Measurements from ENCODE around the gene CANT1. TPM values are rescaled to one million over a fixed set of nuclear protein-coding genes. Genes with fewer than 3 reads are reported as not detected.

Gene CANT1
- total RNA-seq, 5 donors from 2014 or later (not counting 1 experiment from before 2014, with no cell fraction given) = 46.2 to 63.1 (median 57.7) TPM

DNA sequence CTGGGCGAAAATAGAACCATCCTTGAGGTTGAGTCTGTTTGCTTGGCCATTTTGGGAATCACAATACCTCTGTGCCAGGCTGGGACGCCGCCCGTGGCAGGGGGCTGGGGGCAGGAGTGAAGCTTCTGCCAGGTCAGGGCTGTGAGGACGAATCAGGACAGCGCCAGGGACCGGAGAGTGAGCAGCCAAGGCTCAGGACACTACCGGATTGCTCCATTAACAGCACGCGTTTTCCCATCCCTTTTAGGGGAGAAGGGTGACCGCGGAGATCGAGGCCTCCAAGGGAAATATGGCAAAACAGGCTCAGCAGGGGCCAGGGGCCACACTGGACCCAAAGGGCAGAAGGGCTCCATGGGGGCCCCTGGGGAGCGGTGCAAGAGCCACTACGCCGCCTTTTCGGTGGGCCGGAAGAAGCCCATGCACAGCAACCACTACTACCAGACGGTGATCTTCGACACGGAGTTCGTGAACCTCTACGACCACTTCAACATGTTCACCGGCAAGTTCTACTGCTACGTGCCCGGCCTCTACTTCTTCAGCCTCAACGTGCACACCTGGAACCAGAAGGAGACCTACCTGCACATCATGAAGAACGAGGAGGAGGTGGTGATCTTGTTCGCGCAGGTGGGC is 37.8 kb upstream of the CANT1 start:
- ChIA-PET CTCF (no interaction called here), POLR2A (no interaction called here)
- peaks cover 0 to 65% of the 10 kb centered on the region in 2 experiments for H3K27me3 ChIP-seq (replicated peaks in 1 of 2; ENCODE audit: control insufficient read depth in 2 of 2, extremely low read depth in 1 of 2, insufficient read depth in 2 of 2, low read length in 1 of 2)
- no peak overlapping the region for H3K27ac ChIP-seq (ENCODE audit: low read length)
- peaks cover 4 to 15% (median 5%) of the 10 kb centered on the region in 3 donors for H3K4me1 Mint-ChIP-seq
- H3K9me3 ChIP-seq = no peaks in the 10 kb centered on the region
- H3K9me3 Mint-ChIP-seq = no peaks in the 10 kb centered on the region
- H3K27ac Mint-ChIP-seq = no peak overlapping the region
- peaks cover 17 to 32% of the 10 kb centered on the region in 2 donors for H3K27me3 Mint-ChIP-seq
- 85% methylated on average over 23 of the region's 30 CpGs for WGBS (ENCODE audit: insufficient coverage)
- peaks cover 0 to 6% of the 10 kb centered on the region in 2 experiments for H3K4me1 ChIP-seq (ENCODE audit: control insufficient read depth in 1 of 2, extremely low read depth in 1 of 2, insufficient read depth in 2 of 2, low read length in 2 of 2)
- no peak overlapping the region for H3K4me3 ChIP-seq (ENCODE audit: control insufficient read depth in 1 of 2, extremely low read depth in 1 of 2, low read length in 1 of 2)
- ATAC-seq (replicated peaks in 1 of 4) = no peak
- no peak for DNase-seq
- H3K4me3 Mint-ChIP-seq = no peak overlapping the region
- no peaks in the 10 kb centered on the region for H3K36me3 Mint-ChIP-seq
- no peaks in the 10 kb centered on the region for H3K36me3 ChIP-seq (ENCODE audit: control insufficient read depth in 2 of 2, extremely low read depth in 1 of 2, insufficient read depth in 1 of 2, low read length in 1 of 2)

GRCh38 chr17:79046916-79047280 is 37.3 kb upstream of the CANT1 start:
- Histone ChIP-seq H3K9me3 (no peaks in the 10 kb centered on the region), H3K27me3 (replicated peaks in 1 of 2; ENCODE audit: control insufficient read depth in 2 of 2, extremely low read depth in 1 of 2, insufficient read depth in 2 of 2, low read length in 1 of 2) (peaks cover 0 to 65% of the 10 kb centered on the region in 2 experiments), H3K27ac (ENCODE audit: low read length) (no peak overlapping the region), H3K4me3 (ENCODE audit: control insufficient read depth in 1 of 2, extremely low read depth in 1 of 2, low read length in 1 of 2) (no peak overlapping the region), H3K36me3 (ENCODE audit: control insufficient read depth in 2 of 2, extremely low read depth in 1 of 2, insufficient read depth in 1 of 2, low read length in 1 of 2) (no peaks in the 10 kb centered on the region), H3K4me1 (ENCODE audit: control insufficient read depth in 1 of 2, extremely low read depth in 1 of 2, insufficient read depth in 2 of 2, low read length in 2 of 2) (peaks cover 0 to 6% of the 10 kb centered on the region in 2 experiments)
- H3K9me3 Mint-ChIP-seq = no peaks in the 10 kb centered on the region
- H3K27ac Mint-ChIP-seq = no peak overlapping the region
- POLR2A ChIA-PET = no interaction called here
- H3K27me3 Mint-ChIP-seq = peaks cover 17 to 31% of the 10 kb centered on the region in 2 donors
- H3K4me3 Mint-ChIP-seq = no peak overlapping the region
- H3K36me3 Mint-ChIP-seq = no peaks in the 10 kb centered on the region
- CTCF ChIA-PET = no interaction called here
- H3K4me1 Mint-ChIP-seq = peaks cover 4 to 15% (median 5%) of the 10 kb centered on the region in 3 donors
- DNase-seq (no peak), ATAC-seq (replicated peaks in 1 of 4) (no peak)
- WGBS (ENCODE audit: insufficient coverage) = 84% methylated on average over 11 of the region's 15 CpGs

GRCh38 chr17:79046197-79046915 is 36.8 kb upstream of the CANT1 start:
- POLR2A ChIA-PET = interaction anchor here in 1 of 2 donors (0.5 kb wide), 1 partner anchor 28 kb away, joined by 8 read pairs; the partner anchor contains the start of gene ENGASE
- peaks cover 4 to 15% (median 5%) of the 10 kb centered on the region in 3 donors for H3K4me1 Mint-ChIP-seq

GRCh38 chr17:79045842-79046196 is 36.3 kb upstream of the CANT1 start:
- Mint-ChIP-seq H3K4me1 (peaks cover 4 to 15% (median 5%) of the 10 kb centered on the region in 3 donors), H3K4me3 (no peak overlapping the region), H3K9me3 (no peaks in the 10 kb centered on the region), H3K36me3 (no peaks in the 10 kb centered on the region), H3K27me3 (peaks cover 14 to 26% of the 10 kb centered on the region in 2 donors), H3K27ac (no peak overlapping the region)
- Histone ChIP-seq H3K36me3 (ENCODE audit: control insufficient read depth in 2 of 2, extremely low read depth in 1 of 2, insufficient read depth in 1 of 2, low read length in 1 of 2) (no peaks in the 10 kb centered on the region), H3K4me1 (ENCODE audit: control insufficient read depth in 1 of 2, extremely low read depth in 1 of 2, insufficient read depth in 2 of 2, low read length in 2 of 2) (peaks cover 0 to 6% of the 10 kb centered on the region in 2 experiments), H3K27me3 (replicated peaks in 1 of 2; ENCODE audit: control insufficient read depth in 2 of 2, extremely low read depth in 1 of 2, insufficient read depth in 2 of 2, low read length in 1 of 2) (peaks cover 0 to 60% of the 10 kb centered on the region in 2 experiments), H3K27ac (ENCODE audit: low read length) (no peak overlapping the region), H3K9me3 (no peaks in the 10 kb centered on the region), H3K4me3 (ENCODE audit: control insufficient read depth in 1 of 2, extremely low read depth in 1 of 2, low read length in 1 of 2) (no peak overlapping the region)
- ChIA-PET CTCF (interaction anchor here in 1 of 2 donors (1.1 kb wide), 1 partner anchor 14 kb away, joined by 3 read pairs; no protein-coding TSS in a partner anchor), POLR2A (interaction anchor here in 1 of 2 donors (0.5 to 0.6 kb wide), 2 partner anchors 29 to 36 kb away, joined by 3 to 8 read pairs; partner anchors contain the start of genes CANT1 and ENGASE)
- 2% methylated on average over 11 of the region's 11 CpGs for WGBS (ENCODE audit: insufficient coverage)
- DNase-seq (peak in 34 of 35 experiments; percentile 20 to 75 (median 50)), ATAC-seq (replicated peaks in 1 of 4) (peak; percentile 72 to 84 (median 78))

More at GRCh38 chr17:79046197-79046915, 36.8 kb upstream of the CANT1 start:
- Histone ChIP-seq H3K4me3 (ENCODE audit: control insufficient read depth in 1 of 2, extremely low read depth in 1 of 2, low read length in 1 of 2) (no peak overlapping the region), H3K36me3 (ENCODE audit: control insufficient read depth in 2 of 2, extremely low read depth in 1 of 2, insufficient read depth in 1 of 2, low read length in 1 of 2) (no peaks in the 10 kb centered on the region), H3K27me3 (replicated peaks in 1 of 2; ENCODE audit: control insufficient read depth in 2 of 2, extremely low read depth in 1 of 2, insufficient read depth in 2 of 2, low read length in 1 of 2) (peaks cover 0 to 65% of the 10 kb centered on the region in 2 experiments), H3K9me3 (no peaks in the 10 kb centered on the region), H3K4me1 (ENCODE audit: control insufficient read depth in 1 of 2, extremely low read depth in 1 of 2, insufficient read depth in 2 of 2, low read length in 2 of 2) (peaks cover 0 to 6% of the 10 kb centered on the region in 2 experiments), H3K27ac (ENCODE audit: low read length) (no peak overlapping the region)
- CTCF ChIA-PET = interaction anchor here in 1 of 2 donors (1.1 kb wide), 1 partner anchor 14 kb away, joined by 3 read pairs; no protein-coding TSS in a partner anchor
- Mint-ChIP-seq H3K27me3 (peaks cover 17 to 30% of the 10 kb centered on the region in 2 donors), H3K9me3 (no peaks in the 10 kb centered on the region), H3K27ac (no peak overlapping the region), H3K4me3 (no peak overlapping the region), H3K36me3 (no peaks in the 10 kb centered on the region)
- no peak for ATAC-seq (replicated peaks in 1 of 4)
- 79% methylated on average over 23 of the region's 25 CpGs for WGBS (ENCODE audit: insufficient coverage)
- DNase-seq = no peak

GRCh38 chr17:79045001-79045729 is 35.6 kb upstream of the CANT1 start:
- Histone ChIP-seq H3K27me3 (replicated peaks in 1 of 2; ENCODE audit: control insufficient read depth in 2 of 2, extremely low read depth in 1 of 2, insufficient read depth in 2 of 2, low read length in 1 of 2) (peaks cover 0 to 59% of the 10 kb centered on the region in 2 experiments), H3K9me3 (no peaks in the 10 kb centered on the region), H3K4me1 (ENCODE audit: control insufficient read depth in 1 of 2, extremely low read depth in 1 of 2, insufficient read depth in 2 of 2, low read length in 2 of 2) (peaks cover 0 to 6% of the 10 kb centered on the region in 2 experiments), H3K27ac (ENCODE audit: low read length) (no peak overlapping the region), H3K36me3 (ENCODE audit: control insufficient read depth in 2 of 2, extremely low read depth in 1 of 2, insufficient read depth in 1 of 2, low read length in 1 of 2) (no peaks in the 10 kb centered on the region), H3K4me3 (ENCODE audit: control insufficient read depth in 1 of 2, extremely low read depth in 1 of 2, low read length in 1 of 2) (no peak overlapping the region)
- no peak for ATAC-seq (replicated peaks in 1 of 4)
- Mint-ChIP-seq H3K9me3 (no peaks in the 10 kb centered on the region), H3K4me3 (no peak overlapping the region), H3K27me3 (peaks cover 14 to 26% of the 10 kb centered on the region in 2 donors), H3K4me1 (peaks cover 4 to 15% (median 5%) of the 10 kb centered on the region in 3 donors), H3K27ac (no peak overlapping the region), H3K36me3 (no peaks in the 10 kb centered on the region)
- CTCF ChIA-PET = interaction anchor here in 1 of 2 donors (1.1 kb wide), 1 partner anchor 15 kb away, joined by 3 read pairs; no protein-coding TSS in a partner anchor
- 81% methylated on average over 12 of the region's 15 CpGs for WGBS (ENCODE audit: insufficient coverage)
- POLR2A ChIA-PET = interaction anchor here in 1 of 2 donors (0.5 to 0.6 kb wide), 2 partner anchors 30 to 36 kb away, joined by 3 to 8 read pairs; partner anchors contain the start of genes CANT1 and ENGASE
- no peak for DNase-seq

GRCh38 chr17:79044462-79044861 is 34.9 kb upstream of the CANT1 start:
- Histone ChIP-seq H3K9me3 (no peaks in the 10 kb centered on the region), H3K36me3 (ENCODE audit: control insufficient read depth in 2 of 2, extremely low read depth in 1 of 2, insufficient read depth in 1 of 2, low read length in 1 of 2) (no peaks in the 10 kb centered on the region), H3K4me1 (ENCODE audit: control insufficient read depth in 1 of 2, extremely low read depth in 1 of 2, insufficient read depth in 2 of 2, low read length in 2 of 2) (peaks cover 0 to 6% of the 10 kb centered on the region in 2 experiments), H3K27ac (ENCODE audit: low read length) (no peak overlapping the region), H3K27me3 (replicated peaks in 1 of 2; ENCODE audit: control insufficient read depth in 2 of 2, extremely low read depth in 1 of 2, insufficient read depth in 2 of 2, low read length in 1 of 2) (peaks cover 0 to 52% of the 10 kb centered on the region in 2 experiments), H3K4me3 (ENCODE audit: control insufficient read depth in 1 of 2, extremely low read depth in 1 of 2, low read length in 1 of 2) (no peak overlapping the region)
- Mint-ChIP-seq H3K4me3 (no peak overlapping the region), H3K36me3 (no peaks in the 10 kb centered on the region), H3K27me3 (peaks cover 14 to 23% of the 10 kb centered on the region in 2 donors), H3K4me1 (peaks cover 4 to 15% (median 5%) of the 10 kb centered on the region in 3 donors), H3K27ac (peak overlapping the region in 1 of 2 donors; percentile 11), H3K9me3 (no peaks in the 10 kb centered on the region)
- POLR2A ChIA-PET = no interaction called here
- no peak for DNase-seq
- no peak for ATAC-seq (replicated peaks in 1 of 4)
- WGBS (ENCODE audit: insufficient coverage) = 90% methylated on average over 9 of the region's 11 CpGs
- CTCF ChIA-PET = interaction anchor here in 1 of 2 donors (0.5 to 0.6 kb wide), 2 partner anchors 277 to 353 kb away, joined by 3 to 7 read pairs; no protein-coding TSS in a partner anchor
